Stimulated activated CD4-positive, alpha-beta T cell treated with anti-CD3 and anti-CD28 coated beads, Interleukin-4, amount 100 ng/mL, for 1 hour (primary cell): ENCODE measurements around the gene CADPS2.
"Not testable (repeated sequence)": the region's sequence is repeated elsewhere in the genome, so short reads cannot be mapped to it uniquely, and the experiment has no call there.

Source experiments
- DNase-seq: peaks from one replicate; pipeline ENCODE4 v3.0.0-alpha.2; 2020

CADPS2 gene

GRCh38 chr7:122304996-122305421 lies 581.3 kb downstream of the CADPS2 start:
- no peak for DNase-seq

GRCh38 chr7:122304319-122304975 lies 581.8 kb downstream of the CADPS2 start, which contains the start of gene FEZF1:
Gene FEZF1, minus strand, starts transcription at chr7:122304750. Its CDS starts 313 bp downstream, at chr7:122304437.
- DNase-seq, result no peak

GRCh38 chr7:122303531-122304318 lies 582.5 kb downstream of the CADPS2 start:
- no peak for DNase-seq

GRCh38 chr7:122302761-122303530 lies 583.3 kb downstream of the CADPS2 start:
- DNase-seq, result no peak

GRCh38 chr7:122301858-122302760 lies 584.2 kb downstream of the CADPS2 start:
- DNase-seq, result no peak

- no peak for DNase-seq
Observed at GRCh38 chr7:122300956-122301833, 585.1 kb downstream of the CADPS2 start.

- DNase-seq, result no peak
Observed at GRCh38 chr7:122300211-122300932, 585.9 kb downstream of the CADPS2 start.

GRCh38 chr7:122299624-122300210 lies 586.5 kb downstream of the CADPS2 start:
- no peak for DNase-seq

- DNase-seq, result no peak
Observed at GRCh38 chr7:122298618-122299017, 587.6 kb downstream of the CADPS2 start.

GRCh38 chr7:122298131-122298530 lies 588.1 kb downstream of the CADPS2 start:
- no peak for DNase-seq

- DNase-seq, result no peak
Observed at GRCh38 chr7:122291189-122291588, 595.1 kb downstream of the CADPS2 start.

- no peak for DNase-seq
Observed at GRCh38 chr7:122290476-122290875, 595.8 kb downstream of the CADPS2 start.

- no peak for DNase-seq
Observed at GRCh38 chr7:122289426-122289825, 596.8 kb downstream of the CADPS2 start.

- not testable (repeated sequence) for DNase-seq
Observed at GRCh38 chr7:122284608-122285007, 601.7 kb downstream of the CADPS2 start.

- DNase-seq, result no peak
Observed at GRCh38 chr7:122273117-122273516, 613.1 kb downstream of the CADPS2 start.

- no peak for DNase-seq
Observed at GRCh38 chr7:122269241-122269640, 617.0 kb downstream of the CADPS2 start.
